Mesenteric fat pad (tissue), 1 donor: ENCODE data around the gene DCAF6. TPM values are rescaled to one million over a fixed set of nuclear protein-coding genes. Genes with fewer than 3 reads are reported as not detected.
"Not testable (repeated sequence)": the region's sequence is repeated elsewhere in the genome, so short reads cannot be mapped to it uniquely, and the experiment has no call there.

Experiments
- DNase-seq: peaks from one replicate; pipeline ENCODE4 v3.0.0-alpha.2; 2020; ENCODE audit warnings: low spot score
- total RNA-seq: library from RNA; stranded (reverse); fragmentation: NEBNext Ultra II Directional; extraction: Animal tissue kit (Norgen Biotek cat#: 25700); gene quantifications from one replicate; pipeline ENCODE4 v1.2.1, GENCODE V29; 2021
- donor health status: DM: yes; HTN: yes; CAD: no.

Gene DCAF6
- total RNA-seq, 1 donor from 2014 or later, result 54.6 TPM

DNA sequence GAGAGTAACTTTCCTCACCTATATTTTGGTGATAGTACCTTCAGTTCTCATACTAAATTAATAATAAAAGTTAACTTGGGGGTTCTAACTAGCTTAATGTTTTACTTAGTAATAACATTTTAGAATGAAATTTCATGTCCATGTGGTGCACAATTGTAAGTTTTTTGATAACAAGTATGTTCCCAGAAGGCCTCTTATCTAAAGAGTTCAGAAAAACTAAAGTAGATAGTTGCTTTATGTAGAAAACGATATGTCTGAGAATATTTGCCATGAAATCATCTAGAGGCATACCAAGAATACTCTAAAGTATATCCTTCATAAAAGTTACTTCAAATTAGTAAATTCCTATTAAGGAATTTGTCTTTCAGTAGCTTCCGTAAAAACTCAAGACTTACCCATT lies 12.4 kb upstream of the DCAF6 start:
- no peak for DNase-seq

DNA sequence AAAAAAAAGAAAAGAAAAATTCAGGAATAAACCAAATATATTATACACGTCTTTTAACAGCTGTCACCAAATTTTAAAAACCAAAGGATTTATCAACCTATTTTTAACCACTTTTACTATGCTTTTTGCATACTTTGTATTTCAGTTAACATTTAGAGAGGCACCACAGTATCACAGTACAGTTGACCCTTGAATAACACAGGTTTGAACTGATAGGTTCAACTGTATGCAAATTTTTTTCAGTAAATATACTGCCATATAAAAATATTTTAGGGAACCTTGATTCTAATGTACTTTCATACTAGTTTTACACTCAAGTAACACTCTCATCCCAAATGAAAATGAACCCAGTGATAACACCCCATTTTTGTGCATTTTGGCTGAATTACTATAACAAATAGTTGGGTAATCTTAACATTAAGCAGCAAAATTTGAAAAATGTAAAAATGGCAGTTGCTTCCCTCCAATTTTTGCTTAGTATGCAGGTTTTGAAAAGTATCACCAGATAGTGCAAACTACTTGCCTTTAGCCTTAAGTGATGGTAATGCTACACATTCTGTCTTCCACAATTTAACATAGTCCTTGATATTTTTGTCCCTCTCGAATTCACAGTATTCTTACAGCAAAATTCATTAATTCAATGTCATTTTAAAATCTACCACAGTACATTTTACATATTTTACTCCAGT lies 11.8 kb upstream of the DCAF6 start:
- no peak for DNase-seq

DNA sequence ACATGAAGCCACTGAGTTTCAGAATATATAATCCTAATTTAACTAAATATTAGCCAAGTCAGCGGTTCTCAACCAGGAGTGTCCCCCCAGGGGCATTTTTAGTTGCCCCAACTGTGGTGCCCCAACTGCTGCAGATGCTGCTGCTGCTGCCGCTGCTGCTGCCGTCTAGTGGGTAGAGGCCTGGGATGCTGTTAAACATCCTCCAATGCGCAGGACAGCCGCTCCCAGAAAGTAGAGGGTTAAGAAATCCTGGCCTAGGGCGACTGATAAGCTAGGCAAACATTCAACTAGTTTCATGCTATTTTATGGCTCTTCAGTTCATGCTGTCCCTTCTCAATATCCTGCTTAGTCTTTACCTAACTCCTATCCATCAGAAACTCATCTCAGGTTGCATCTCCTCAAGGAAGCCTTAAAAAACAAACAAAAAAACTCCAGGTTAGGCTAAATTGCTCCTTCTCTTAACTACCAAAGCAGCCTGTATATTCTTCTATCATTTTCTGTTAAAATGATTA lies 9.9 kb upstream of the DCAF6 start:
- DNase-seq, result no peak

DNA sequence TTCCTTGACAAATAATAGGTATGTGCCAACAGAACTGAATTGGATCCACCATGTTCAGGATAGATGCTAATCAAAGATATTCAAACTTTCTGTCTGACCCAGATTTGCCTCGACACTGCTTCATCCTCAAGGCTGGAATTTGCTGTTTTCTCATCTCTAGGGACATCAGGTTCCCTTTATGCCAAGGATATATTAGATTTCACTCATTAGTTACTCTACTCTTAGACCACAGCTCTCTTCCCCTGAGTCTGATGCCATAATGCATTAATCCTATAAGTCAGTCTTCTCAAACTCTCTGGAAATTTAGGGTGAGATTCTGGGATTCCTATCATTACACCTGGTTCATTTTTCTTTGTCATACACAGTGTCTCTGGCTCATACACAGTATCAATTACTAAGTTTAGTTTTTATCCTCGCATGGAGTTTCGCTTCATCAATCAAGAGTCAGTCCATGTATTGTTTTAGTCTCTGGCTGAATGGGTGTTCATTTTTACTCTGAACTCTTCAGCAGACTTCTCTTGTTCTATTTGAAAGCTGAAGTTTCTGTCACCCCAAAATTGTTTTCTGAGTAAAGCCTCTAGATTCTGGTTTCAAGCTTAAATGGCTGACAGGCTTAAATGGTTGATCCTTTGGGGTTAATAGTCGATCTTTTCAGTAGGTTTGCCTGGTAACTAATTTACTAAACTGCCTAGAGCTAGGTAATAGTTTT lies 9.3 kb upstream of the DCAF6 start:
- DNase-seq, result no peak

DNA sequence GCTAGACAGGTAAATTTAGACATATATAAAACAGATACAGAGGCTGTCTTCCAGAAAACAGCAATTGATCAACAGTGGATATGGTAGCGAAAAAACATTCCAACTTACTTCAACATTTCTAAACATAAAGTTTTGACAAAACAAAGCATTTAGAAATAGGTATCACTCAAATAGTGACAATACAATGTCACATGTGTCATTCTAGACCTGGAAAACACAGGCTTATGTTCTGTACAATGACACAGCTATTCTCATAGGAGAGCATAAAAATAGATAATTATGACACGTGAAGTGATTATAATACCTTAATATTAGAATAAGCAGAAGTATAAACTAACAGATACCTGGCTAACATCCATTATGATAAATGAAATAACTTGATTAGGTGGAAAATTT lies 8.0 kb upstream of the DCAF6 start:
- DNase-seq, result no peak

DNA sequence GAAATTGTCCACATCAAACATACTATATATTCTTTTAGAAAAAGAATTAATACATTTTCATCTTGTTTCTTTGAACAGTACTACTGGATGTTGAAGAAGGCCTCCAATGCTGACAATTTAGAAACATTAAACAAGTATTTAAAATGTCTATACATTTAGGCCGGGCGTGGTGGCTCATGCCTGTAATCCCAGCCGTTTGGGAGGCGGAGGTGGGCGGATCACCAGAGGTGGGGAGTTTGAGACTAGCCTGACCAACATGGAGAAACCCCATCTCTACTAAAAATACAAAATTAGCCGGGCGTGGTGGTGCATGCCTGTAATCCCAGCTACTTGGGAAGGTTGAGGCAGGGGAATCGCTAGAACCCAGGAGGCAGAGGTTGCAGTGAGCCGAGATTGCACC lies 7.6 kb upstream of the DCAF6 start:
- not testable (repeated sequence) for DNase-seq

DNA sequence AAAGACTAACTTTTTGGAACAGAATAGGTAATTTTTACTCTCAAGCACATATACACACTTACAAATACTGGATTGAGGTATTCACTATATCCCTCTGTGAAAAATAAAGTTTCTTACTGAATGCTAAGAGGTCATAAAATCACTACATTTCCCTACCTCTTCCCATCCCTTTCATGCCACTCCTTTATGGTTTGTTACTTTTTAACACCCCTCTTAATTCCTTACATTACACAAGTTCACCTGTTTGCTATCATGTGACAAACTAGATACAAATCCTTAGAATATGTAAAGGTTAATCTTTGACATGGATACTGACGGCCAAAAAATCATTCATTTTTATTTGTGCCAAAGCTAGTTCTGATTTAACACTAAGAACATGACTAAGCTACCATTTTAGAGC lies 6.8 kb upstream of the DCAF6 start:
- no peak for DNase-seq

DNA sequence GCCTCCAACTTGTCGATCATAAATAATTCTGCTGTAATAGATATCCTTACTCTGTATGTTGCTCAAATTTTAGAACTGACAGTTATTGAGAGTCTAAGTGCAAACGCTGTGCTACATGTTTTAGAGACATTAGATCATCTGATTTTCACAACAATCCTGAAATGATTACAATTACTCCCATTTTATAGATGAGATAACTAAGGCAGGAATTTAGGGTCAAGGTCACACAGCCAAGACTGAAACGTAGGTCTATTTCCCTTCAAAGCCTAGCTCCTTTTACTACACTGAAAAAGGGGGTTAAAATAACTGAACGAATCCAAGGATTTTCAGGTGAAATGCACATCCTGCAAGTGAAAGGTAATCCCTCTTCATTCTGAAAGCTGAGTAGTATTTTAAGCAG lies 2.7 kb upstream of the DCAF6 start:
- no peak for DNase-seq

DNA sequence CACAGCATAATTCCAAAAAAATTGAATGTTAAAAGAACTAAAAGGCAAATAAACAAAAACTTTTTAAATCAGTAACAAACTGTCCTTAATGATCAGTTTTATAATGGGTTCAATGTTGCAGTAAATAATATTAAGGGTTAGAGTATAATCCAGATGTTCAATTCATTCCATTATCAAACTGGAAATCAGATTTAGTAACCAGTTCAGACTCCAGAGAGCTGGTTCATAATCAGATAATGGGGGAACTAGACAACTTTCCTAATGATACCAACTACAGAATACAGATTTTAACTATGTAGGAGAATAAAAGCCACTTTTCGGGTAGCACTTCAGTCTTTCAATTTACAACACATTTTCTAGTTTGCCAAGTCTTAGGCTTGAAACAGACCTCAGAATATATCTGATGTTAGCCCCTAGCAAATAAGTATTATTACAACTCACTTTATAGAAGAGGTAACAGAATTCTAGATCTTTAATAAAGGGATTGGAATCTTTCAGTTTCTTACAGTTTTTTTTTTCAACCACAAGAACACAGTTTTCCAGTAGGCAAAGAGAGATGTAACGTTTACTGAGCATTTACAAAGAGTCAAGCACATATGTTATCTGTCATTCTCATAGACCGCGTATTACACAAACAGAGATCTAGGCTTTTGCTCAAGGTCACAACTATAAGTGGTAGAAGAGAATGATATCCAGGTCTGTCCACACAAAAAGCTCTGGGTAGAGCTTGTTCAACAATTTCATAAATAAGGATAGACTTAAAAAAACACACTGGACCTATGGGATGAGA lies 1.9 kb upstream of the DCAF6 start:
- DNase-seq, result no peak

DNA sequence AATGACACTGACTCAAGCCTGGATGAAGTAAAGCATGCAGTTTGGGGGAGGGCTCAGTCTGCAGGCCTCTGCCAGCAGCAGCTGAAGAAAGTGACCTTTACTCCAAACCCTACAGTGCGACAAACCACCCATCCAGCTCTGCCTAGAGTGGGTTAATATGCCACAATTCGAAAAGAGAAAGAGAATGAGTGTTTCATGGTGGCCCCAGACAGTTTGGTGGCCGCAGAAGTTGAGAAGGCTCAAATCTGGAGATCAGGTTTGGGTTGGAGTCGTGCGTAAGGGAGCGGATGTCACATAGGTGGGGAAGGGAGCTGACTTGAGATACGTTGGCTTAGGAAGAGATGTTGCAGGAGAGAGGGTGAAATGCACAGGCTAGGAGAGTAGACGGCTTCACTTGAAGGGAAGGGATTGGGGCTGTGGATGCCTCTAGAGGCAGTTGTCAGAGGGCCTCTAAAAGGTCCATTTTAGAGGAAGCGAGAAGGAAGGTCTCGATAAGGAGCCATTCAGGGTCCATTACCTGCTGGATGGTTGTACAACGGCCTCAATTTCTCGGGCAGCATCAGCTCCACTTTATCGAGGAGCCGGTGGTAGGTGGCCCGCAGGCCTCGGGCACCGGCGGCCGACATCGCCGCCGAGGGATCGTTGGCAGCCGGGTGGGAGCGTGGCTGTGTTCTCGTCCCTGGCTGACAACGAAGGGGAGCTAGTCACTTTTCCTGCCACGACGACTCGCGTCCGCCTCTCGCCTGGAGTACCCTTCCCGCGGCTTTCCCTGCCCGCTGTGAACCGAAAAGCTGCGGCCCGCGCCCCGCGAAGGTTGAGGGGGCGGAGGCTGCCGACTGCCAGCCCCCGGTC lies 1.0 kb upstream of the DCAF6 start:
- DNase-seq, result no peak

DNA sequence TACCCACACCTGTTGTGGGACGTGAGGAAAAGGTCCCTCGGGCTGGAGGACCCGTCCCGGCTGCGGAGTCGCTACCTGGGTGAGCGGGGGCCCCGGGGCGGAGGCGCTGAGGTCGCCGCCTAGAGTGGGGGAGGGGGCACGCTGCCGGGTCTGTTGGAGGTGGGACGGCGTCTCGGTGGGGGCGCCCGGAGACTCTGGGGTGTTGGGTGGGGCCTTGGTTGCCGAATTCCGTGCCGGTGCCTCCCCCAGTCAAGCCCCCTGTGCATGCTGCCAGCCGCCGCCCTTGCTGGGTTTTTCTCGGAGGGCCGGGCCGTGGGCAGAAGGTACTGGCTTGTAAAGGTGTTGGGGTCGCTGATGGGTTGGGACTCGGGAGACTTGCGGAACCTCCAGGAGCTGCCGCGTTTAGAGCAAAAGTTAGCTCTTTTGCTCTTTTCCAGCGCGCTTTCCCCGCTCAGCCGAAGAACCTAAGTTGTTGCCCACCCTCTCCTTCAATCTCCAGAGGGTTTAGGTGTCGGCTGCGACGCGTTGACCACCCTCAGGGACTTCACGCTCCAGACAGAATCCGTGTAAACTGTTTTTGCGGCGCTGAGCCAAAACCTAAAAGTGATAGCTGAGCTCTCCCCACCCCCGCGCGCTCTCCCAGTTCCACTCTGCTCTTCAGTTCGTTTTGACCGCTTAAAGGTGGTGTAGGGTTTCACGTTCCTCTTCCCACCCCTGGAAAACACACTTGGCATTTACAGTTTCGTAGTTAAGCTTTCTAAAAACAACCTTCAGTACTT lies 636 bp downstream of the DCAF6 start, which contains the start of gene MPC2:
MPC2 (minus strand) TSS at position 143 of the 779 bp plus-strand sequence. CDS start 1,231 bp downstream, outside the sequence.
- DNase-seq, result no peak

DNA sequence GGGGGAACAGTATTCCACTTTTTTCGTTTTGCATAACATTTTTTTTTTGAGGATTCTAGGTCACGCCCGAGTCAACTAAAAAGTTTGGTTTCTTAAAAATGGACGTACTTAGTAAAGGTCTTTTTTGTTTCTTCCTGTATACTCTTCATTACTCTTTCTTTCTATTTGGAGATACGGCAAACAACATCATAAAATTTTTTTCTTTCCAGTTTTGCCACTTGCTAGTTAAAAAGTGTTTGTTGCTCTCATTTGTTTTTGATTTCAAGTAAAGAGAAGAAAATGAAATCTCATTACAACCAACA lies 1.2 kb downstream of the DCAF6 start:
- DNase-seq, result no peak

DNA sequence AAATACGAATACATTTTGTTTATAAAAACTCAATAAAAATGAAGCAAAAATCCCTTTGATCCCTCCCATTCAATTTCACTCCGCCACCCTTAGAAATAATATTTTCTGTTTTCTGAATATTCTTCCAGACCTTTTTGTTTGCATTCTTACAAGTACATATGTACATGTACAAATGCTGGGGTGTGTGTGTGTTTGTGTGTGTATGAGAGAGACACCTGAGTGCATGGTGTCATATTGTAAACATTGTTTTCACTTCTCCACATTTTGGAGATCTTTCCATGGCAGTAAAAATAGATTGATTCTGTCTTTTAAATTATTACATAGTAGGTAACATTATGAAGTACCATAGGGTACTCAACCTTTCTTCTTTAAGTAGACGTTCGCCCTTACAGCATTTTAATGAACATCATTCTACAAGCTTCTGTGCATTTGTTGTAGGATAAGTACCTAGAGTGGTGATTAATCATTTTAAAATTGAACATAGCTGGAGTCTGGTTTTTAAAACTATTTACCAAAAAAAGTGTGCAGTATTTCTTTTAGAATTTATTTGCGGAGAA lies 1.7 kb downstream of the DCAF6 start:
- DNase-seq, result no peak

DNA sequence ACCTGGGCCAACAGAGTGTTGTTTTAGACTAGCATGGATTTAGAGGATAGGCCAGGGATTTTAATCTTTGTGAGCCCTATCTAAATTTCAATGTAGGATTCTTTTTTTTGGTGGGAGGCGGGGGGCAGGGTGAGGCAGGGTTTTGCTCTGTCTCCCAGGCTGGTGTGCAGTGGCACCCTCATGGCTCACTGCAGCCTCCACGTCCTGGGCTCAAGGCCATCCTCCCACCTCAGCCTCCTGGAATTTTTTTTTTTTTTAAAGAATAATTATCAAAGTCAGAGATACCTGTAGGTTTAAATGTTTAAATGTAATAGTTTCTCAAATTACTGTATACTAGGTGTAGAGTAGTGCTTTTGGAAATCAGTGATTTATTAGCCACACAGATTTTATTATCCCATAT lies 3.8 kb downstream of the DCAF6 start:
- no peak for DNase-seq

DNA sequence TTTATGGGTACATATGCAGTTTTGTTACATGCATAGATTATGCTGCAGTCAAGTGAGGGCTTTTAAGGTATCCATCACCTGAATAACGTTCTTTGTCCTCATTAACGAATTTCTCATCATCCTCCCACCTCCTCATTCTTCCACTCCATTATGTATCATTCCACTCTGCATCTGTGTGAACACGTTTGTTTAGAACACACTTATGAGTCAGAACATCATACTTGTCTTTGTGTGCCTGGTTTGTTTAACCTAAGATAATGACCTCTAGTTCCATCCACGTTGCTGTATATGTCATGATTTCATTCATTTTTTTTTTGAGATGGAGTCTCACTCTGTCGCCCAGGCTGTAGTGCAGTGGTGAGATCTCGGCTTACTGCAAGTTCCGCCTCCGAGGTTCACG lies 7.1 kb downstream of the DCAF6 start:
- no peak for DNase-seq

DNA sequence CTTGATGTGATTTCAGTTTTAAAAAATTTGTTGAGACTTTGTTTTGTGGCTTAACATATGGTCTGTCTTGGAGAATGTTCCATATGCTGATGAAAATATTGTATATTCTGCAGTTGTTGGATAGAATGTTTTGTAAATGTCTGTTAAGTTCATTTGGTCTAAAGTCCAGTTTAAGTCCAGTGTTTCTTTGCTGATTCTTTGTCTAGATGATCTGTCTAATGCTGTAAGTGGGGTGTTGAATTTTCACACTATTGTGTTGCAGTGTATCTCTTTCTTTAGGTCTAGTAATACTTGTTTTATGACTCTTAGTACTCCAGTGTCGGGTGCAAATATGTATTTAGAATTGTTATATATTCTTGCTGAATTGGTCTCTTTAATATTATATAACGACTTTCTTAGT lies 11.2 kb downstream of the DCAF6 start:
- DNase-seq, result no peak

DNA sequence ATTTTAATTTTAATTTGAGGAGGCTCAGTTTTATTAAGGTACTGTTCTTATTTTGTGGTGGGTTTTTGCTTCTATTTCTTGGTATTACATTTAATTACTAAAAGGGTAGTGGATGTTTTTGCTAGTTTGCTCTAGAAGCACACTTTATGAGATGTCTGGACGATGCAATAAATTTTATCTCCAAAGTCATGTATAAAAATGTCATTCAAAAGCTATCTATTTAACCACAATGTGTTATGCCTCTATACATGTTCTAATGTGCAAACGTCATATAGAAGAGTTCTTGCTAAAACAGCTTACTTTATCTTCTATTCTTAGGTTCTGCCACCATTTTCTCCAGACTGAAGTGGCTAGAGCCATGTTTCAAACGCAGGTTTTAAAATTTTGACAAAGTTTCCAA lies 13.3 kb downstream of the DCAF6 start:
- no peak for DNase-seq

DNA sequence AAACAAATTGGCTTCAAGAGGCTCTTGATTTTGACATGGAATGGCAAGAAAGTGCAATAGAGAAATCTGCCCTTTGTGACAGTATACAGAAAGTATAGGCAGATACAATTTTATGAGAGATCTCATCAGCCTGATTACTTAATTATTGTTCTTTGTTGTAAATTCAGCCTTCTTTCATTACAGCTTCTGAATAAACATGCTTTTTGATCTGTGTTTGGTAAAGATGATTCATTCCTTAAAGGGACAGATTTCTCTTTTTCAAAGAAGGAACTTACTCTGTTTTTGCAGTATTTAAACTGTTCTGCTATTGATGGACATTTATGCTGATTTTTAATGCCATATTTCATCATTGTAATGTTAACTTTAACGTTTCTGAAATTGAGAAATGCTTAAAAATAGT lies 14.1 kb downstream of the DCAF6 start:
- no peak for DNase-seq

DNA sequence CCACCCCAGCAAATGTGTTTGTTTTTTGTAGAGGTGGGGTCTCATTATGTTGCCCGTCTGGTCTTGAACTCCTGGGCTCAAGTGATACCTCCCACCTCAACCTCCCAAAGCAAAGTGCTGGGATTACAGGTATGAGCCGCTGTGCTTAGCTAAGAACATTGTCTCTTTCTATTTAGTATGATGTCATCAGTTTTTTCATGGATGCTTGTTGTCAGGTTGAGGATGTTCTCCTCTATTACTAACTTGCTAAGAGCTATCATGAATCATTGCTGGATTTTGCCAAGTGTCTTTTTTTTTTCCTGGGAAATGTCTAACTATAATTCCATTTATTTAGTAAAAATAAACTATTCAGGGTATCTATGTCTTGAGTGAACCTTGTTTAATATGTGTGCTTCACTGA lies 19.4 kb downstream of the DCAF6 start:
- DNase-seq, result no peak

DNA sequence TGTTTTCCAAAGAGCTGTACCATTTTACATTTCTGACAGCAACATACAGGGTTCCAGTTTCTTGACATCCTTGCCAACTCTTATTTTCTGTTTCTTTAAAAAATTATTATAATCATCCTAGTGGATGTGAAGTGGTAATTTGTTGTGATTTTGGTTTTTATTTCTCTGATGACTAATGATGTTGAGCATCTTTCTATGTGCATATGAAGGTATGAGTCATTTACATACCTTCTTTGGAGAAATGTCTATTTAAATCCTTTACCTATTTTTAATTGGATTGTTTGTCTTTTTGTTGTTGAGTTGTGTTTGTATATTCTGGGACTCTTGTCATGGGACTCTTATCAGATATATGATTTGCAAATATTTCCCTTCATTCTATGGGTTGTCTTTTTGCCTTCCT lies 21.2 kb downstream of the DCAF6 start:
- no peak for DNase-seq
